ENCODE data around the gene AXIN1. TPM values are rescaled to one million over a fixed set of nuclear protein-coding genes. Genes with fewer than 3 reads are reported as not detected.
A peak's percentile ranks its signal among the peaks of the same experiment; 100 is the strongest.

AXIN1 gene
- total and polyA plus RNA-seq, 9 of the 15 experiments (the other 6 are each of a cell fraction or from before 2014, with no cell fraction given) = 0.42 to 58.0 (median 25.9) TPM

GRCh38 chr16:401468-402348 lies 49.2 kb upstream of the AXIN1 start, which contains the start of gene DECR2 (continued):
- TF ChIP-seq CBFA2T2 (conservative IDR thresholded peaks at IDR 0.05) (0 out of 2 replicates have a peak, but pooled peaks have one; percentile 4), NFE2L1 (tag; IDR thresholded peaks at IDR 0.05; ENCODE audit: borderline replicate concordance, low read depth) (no peak), NFIC (IDR thresholded peaks at IDR 0.05) (peak; percentile 87), KLF1 (tag; IDR thresholded peaks at IDR 0.05) (no peak), JUNB (CRISPR knock-in tag; conservative IDR thresholded peaks at IDR 0.05) (no peak), ZNF584 (CRISPR knock-in tag; IDR thresholded peaks at IDR 0.05; ENCODE audit: low read depth) (no peak), RBM17 (IDR thresholded peaks at IDR 0.05; ENCODE audit: borderline replicate concordance, low read depth, low read length) (no peak), PYGO2 (tag; IDR thresholded peaks at IDR 0.05) (no peak), ZNF449 (CRISPR knock-in tag; IDR thresholded peaks at IDR 0.05) (no peak), NFATC3 (IDR thresholded peaks at IDR 0.05) (no peak), SP1 (CRISPR knock-in tag; IDR thresholded peaks at IDR 0.05) (peak; percentile 70), RUNX1 (IDR thresholded peaks at IDR 0.05; ENCODE audit: low read depth) (no peak), ZNF41 (CRISPR knock-in tag; conservative IDR thresholded peaks at IDR 0.05) (no peak), SMAD1 (IDR thresholded peaks at IDR 0.05; ENCODE audit: low read depth, low read length, partially characterized antibody) (no peak), ZSCAN29 (IDR thresholded peaks at IDR 0.05) (no peak)

Data from K562 (cell line).